Activated CD4-positive, CD25-positive, alpha-beta regulatory T cell (primary cell): ENCODE results near the gene MYADML2.
"Not testable (repeated sequence)": the region's sequence is repeated elsewhere in the genome, so short reads cannot be mapped to it uniquely, and the experiment has no call there.

Experiments
- DNase-seq, 4 experiments: peaks; one replicate each; lab custom pipeline; 2025; lab: John Stamatoyannopoulos, UW

The MYADML2 gene

GRCh38 chr17:81958633-81959342 is 11.8 kb upstream of the MYADML2 start:
- DNase-seq, result no peak

- no peak for DNase-seq
Observed at GRCh38 chr17:81957691-81958432, 10.8 kb upstream of the MYADML2 start.

GRCh38 chr17:81956607-81957589 is 9.9 kb upstream of the MYADML2 start:
- DNase-seq, result no peak

GRCh38 chr17:81955756-81956544 is 8.9 kb upstream of the MYADML2 start:
- DNase-seq, result no peak

GRCh38 chr17:81955058-81955681 is 8.1 kb upstream of the MYADML2 start:
- DNase-seq, result no peak

GRCh38 chr17:81954131-81955057 is 7.4 kb upstream of the MYADML2 start:
- DNase-seq, result no peak

GRCh38 chr17:81953443-81953842 is 6.4 kb upstream of the MYADML2 start:
- not testable (repeated sequence) for DNase-seq

GRCh38 chr17:81952792-81953228 is 5.8 kb upstream of the MYADML2 start:
- no peak for DNase-seq

- no peak for DNase-seq
Observed at GRCh38 chr17:81951785-81952684, 5.0 kb upstream of the MYADML2 start.

GRCh38 chr17:81950501-81950900 is 3.5 kb upstream of the MYADML2 start:
- DNase-seq, result no peak

- DNase-seq, result no peak
Observed at GRCh38 chr17:81948635-81949378, 1.8 kb upstream of the MYADML2 start.

GRCh38 chr17:81944858-81945257 is 2.2 kb downstream of the MYADML2 start:
- no peak for DNase-seq

- DNase-seq, result no peak
Observed at GRCh38 chr17:81942167-81942553, 4.9 kb downstream of the MYADML2 start.

- DNase-seq, result no peak
Observed at GRCh38 chr17:81941484-81942166, 5.4 kb downstream of the MYADML2 start.

- no peak for DNase-seq
Observed at GRCh38 chr17:81940538-81941483, 6.2 kb downstream of the MYADML2 start.

- no peak for DNase-seq
Observed at GRCh38 chr17:81939881-81940385, 7.1 kb downstream of the MYADML2 start.
